HG02759 (cell line): Measurements from ENCODE around the gene CDH13.

Experiments used
- ATAC-seq: cut with Tn5 transposase; IDR thresholded peaks from one replicate; pipeline ENCODE4 v1.9.1; 2021; ENCODE audit warnings: mild to moderate bottlenecking, moderate library complexity; ENCODE audit not compliant: unreplicated experiment

Gene CDH13

GRCh38 chr16:83137894-83138293 is 511.1 kb downstream of the CDH13 start:
- ATAC-seq, result no peak

GRCh38 chr16:83138512-83138911 is 511.7 kb downstream of the CDH13 start:
- no peak for ATAC-seq

- ATAC-seq, result no peak
Observed at GRCh38 chr16:83138976-83139690, 512.4 kb downstream of the CDH13 start.

- ATAC-seq, result no peak
Observed at GRCh38 chr16:83143788-83144187, 517.0 kb downstream of the CDH13 start.

GRCh38 chr16:83145297-83145696 is 518.5 kb downstream of the CDH13 start:
- no peak for ATAC-seq

GRCh38 chr16:83147244-83147643 is 520.5 kb downstream of the CDH13 start:
- ATAC-seq, result no peak

- ATAC-seq, result no peak
Observed at GRCh38 chr16:83158320-83158957, 531.7 kb downstream of the CDH13 start.

- no peak for ATAC-seq
Observed at GRCh38 chr16:83159049-83159448, 532.3 kb downstream of the CDH13 start.

- no peak for ATAC-seq
Observed at GRCh38 chr16:83160287-83161020, 533.7 kb downstream of the CDH13 start.

GRCh38 chr16:83162791-83163190 is 536.0 kb downstream of the CDH13 start:
- ATAC-seq, result no peak

GRCh38 chr16:83164816-83165215 is 538.0 kb downstream of the CDH13 start:
- no peak for ATAC-seq

- ATAC-seq, result no peak
Observed at GRCh38 chr16:83171396-83171795, 544.6 kb downstream of the CDH13 start.

GRCh38 chr16:83174671-83175070 is 547.9 kb downstream of the CDH13 start:
- ATAC-seq, result no peak

GRCh38 chr16:83176802-83177201 is 550.0 kb downstream of the CDH13 start:
- ATAC-seq, result no peak

GRCh38 chr16:83185902-83186301 is 559.1 kb downstream of the CDH13 start:
- no peak for ATAC-seq

GRCh38 chr16:83187405-83187804 is 560.6 kb downstream of the CDH13 start:
- ATAC-seq, result peak; percentile 45

GRCh38 chr16:83196796-83197195 is 570.0 kb downstream of the CDH13 start:
- no peak for ATAC-seq

GRCh38 chr16:83197450-83197849 is 570.7 kb downstream of the CDH13 start:
- ATAC-seq, result no peak

GRCh38 chr16:83198977-83199376 is 572.2 kb downstream of the CDH13 start:
- no peak for ATAC-seq

GRCh38 chr16:83200005-83200779 is 573.4 kb downstream of the CDH13 start:
- ATAC-seq, result no peak

GRCh38 chr16:83201748-83202147 is 575.0 kb downstream of the CDH13 start:
- no peak for ATAC-seq
